ENCODE results near the gene AFF4. TPM values are rescaled to one million over a fixed set of nuclear protein-coding genes. Genes with fewer than 3 reads are reported as not detected.

Gene AFF4
- total RNA-seq, 2 donors from 2014 or later = 107 to 108 TPM

- no peaks in the 10 kb centered on the region for H3K36me3 ChIP-seq (ENCODE audit: control insufficient read depth, insufficient read depth, low read length)
- no peaks in the 10 kb centered on the region for H3K36me3 Mint-ChIP-seq (ENCODE audit: low read depth)
- H3K4me3 ChIP-seq (ENCODE audit: low read length) = no peak overlapping the region
- no peak overlapping the region for H3K4me3 Mint-ChIP-seq
- peaks cover 37% of the 10 kb centered on the region for H3K27me3 ChIP-seq (ENCODE audit: control insufficient read depth, insufficient read depth, low read length, poor library complexity, severe bottlenecking)
- H3K9ac ChIP-seq (ENCODE audit: extremely low read depth, low read length, poor library complexity, severe bottlenecking) = no peak overlapping the region
- peaks cover 7% of the 10 kb centered on the region for H3K4me1 Mint-ChIP-seq
- peaks cover 43% of the 10 kb centered on the region for H3K27me3 Mint-ChIP-seq (ENCODE audit: insufficient read depth)
- H3K4me1 ChIP-seq (ENCODE audit: control insufficient read depth, insufficient read depth, low read length) = no peaks in the 10 kb centered on the region
- no peaks in the 10 kb centered on the region for H3K9me3 ChIP-seq (ENCODE audit: control insufficient read depth, low read length)
- H3K9me3 Mint-ChIP-seq = no peaks in the 10 kb centered on the region
- H3K27ac Mint-ChIP-seq = no peak overlapping the region
- no peak for DNase-seq
- TF ChIP-seq, protein P1, sequence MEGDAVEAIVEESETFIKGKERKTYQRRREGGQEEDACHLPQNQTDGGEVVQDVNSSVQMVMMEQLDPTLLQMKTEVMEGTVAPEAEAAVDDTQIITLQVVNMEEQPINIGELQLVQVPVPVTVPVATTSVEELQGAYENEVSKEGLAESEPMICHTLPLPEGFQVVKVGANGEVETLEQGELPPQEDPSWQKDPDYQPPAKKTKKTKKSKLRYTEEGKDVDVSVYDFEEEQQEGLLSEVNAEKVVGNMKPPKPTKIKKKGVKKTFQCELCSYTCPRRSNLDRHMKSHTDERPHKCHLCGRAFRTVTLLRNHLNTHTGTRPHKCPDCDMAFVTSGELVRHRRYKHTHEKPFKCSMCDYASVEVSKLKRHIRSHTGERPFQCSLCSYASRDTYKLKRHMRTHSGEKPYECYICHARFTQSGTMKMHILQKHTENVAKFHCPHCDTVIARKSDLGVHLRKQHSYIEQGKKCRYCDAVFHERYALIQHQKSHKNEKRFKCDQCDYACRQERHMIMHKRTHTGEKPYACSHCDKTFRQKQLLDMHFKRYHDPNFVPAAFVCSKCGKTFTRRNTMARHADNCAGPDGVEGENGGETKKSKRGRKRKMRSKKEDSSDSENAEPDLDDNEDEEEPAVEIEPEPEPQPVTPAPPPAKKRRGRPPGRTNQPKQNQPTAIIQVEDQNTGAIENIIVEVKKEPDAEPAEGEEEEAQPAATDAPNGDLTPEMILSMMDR (conservative IDR thresholded peaks at IDR 0.05) = no peak
- WGBS, 2 experiments (ENCODE audit: insufficient coverage in 1 of 2, insufficient read length in 1 of 2) = 90% methylated on average over 5 of the region's 5 CpGs; no CpG with 5 or more reads in 1 of the 2 experiments
- H3K27ac ChIP-seq (ENCODE audit: low read depth, low read length) = no peak overlapping the region
Measured at GRCh38 chr5:132832612-132833011, 130.8 kb downstream of the AFF4 start.

- no peaks in the 10 kb centered on the region for H3K4me1 ChIP-seq (ENCODE audit: control insufficient read depth, insufficient read depth, low read length)
- peaks cover 12% of the 10 kb centered on the region for H3K4me1 Mint-ChIP-seq
- no peaks in the 10 kb centered on the region for H3K36me3 Mint-ChIP-seq (ENCODE audit: low read depth)
- H3K9me3 ChIP-seq (ENCODE audit: control insufficient read depth, low read length) = no peaks in the 10 kb centered on the region
- H3K27ac ChIP-seq (ENCODE audit: low read depth, low read length) = no peak overlapping the region
- H3K27me3 ChIP-seq (ENCODE audit: control insufficient read depth, insufficient read depth, low read length, poor library complexity, severe bottlenecking) = peaks cover 51% of the 10 kb centered on the region
- no peak for DNase-seq
- H3K4me3 ChIP-seq (ENCODE audit: low read length) = peak overlapping the region; percentile 74
- H3K4me3 Mint-ChIP-seq = peak overlapping the region; percentile 71
- peaks cover 57% of the 10 kb centered on the region for H3K27me3 Mint-ChIP-seq (ENCODE audit: insufficient read depth)
- H3K27ac Mint-ChIP-seq = no peak overlapping the region
- 89% methylated on average over 8 to 15 of the region's 15 CpGs for WGBS, 2 experiments (ENCODE audit: insufficient coverage in 1 of 2, insufficient read length in 1 of 2)
- no peaks in the 10 kb centered on the region for H3K36me3 ChIP-seq (ENCODE audit: control insufficient read depth, insufficient read depth, low read length)
- TF ChIP-seq, protein P1 (conservative IDR thresholded peaks at IDR 0.05) = no peak
- no peak overlapping the region for H3K9ac ChIP-seq (ENCODE audit: extremely low read depth, low read length, poor library complexity, severe bottlenecking)
- H3K9me3 Mint-ChIP-seq = no peaks in the 10 kb centered on the region
Measured at GRCh38 chr5:132831095-132831860, 132.2 kb downstream of the AFF4 start.

- Mint-ChIP-seq H3K4me1 (peaks cover 14% of the 10 kb centered on the region), H3K4me3 (peak within 1 kb of the TSS; percentile 71), H3K27ac (peak within 1 kb of the TSS; percentile 78), H3K36me3 (ENCODE audit: low read depth) (no peaks in the 10 kb centered on the region), H3K27me3 (ENCODE audit: insufficient read depth) (peaks cover 57% of the 10 kb centered on the region), H3K9me3 (no peaks in the 10 kb centered on the region)
- Histone ChIP-seq H3K4me3 (ENCODE audit: low read length) (peak within 1 kb of the TSS; percentile 74), H3K9me3 (ENCODE audit: control insufficient read depth, low read length) (no peaks in the 10 kb centered on the region), H3K27me3 (ENCODE audit: control insufficient read depth, insufficient read depth, low read length, poor library complexity, severe bottlenecking) (peaks cover 58% of the 10 kb centered on the region), H3K4me1 (ENCODE audit: control insufficient read depth, insufficient read depth, low read length) (no peaks in the 10 kb centered on the region), H3K36me3 (ENCODE audit: control insufficient read depth, insufficient read depth, low read length) (no peaks in the 10 kb centered on the region), H3K9ac (ENCODE audit: extremely low read depth, low read length, poor library complexity, severe bottlenecking) (peak within 1 kb of the TSS; percentile 63), H3K27ac (ENCODE audit: low read depth, low read length) (no peak within 1 kb of the TSS)
- TF ChIP-seq, protein P1 (conservative IDR thresholded peaks at IDR 0.05) = no peak
- 7 to 29% methylated on average over 13 to 78 of the region's 78 CpGs for WGBS, 2 experiments (ENCODE audit: insufficient coverage in 1 of 2, insufficient read length in 1 of 2)
- peak; percentile 86 for DNase-seq
Measured at GRCh38 chr5:132830436-132831094, 132.9 kb downstream of the AFF4 start, which contains the start of gene SHROOM1. Gene SHROOM1, minus strand, starts transcription at chr5:132830647. Its CDS starts 4,507 bp downstream, at chr5:132826140.
